MCF 10A (cell line): ENCODE results near the gene SPNS3. TPM values are rescaled to one million over a fixed set of nuclear protein-coding genes. Genes with fewer than 3 reads are reported as not detected.
A peak's percentile ranks its signal among the peaks of the same experiment; 100 is the strongest.

Source experiments
- BruUV-seq: library from RNA; stranded (reverse); fragments of 400-500 nt; replicated peaks from 2 replicates; lab custom pipeline; 2021; lab: Mats Ljungman, UMichigan
- CTCF ChIA-PET: fragments of 300-600 bp; sonication (Branson Sonifier 250); formaldehyde crosslinking; extraction: SDS; loops from one replicate; lab custom pipeline; 2021; ENCODE audit warnings: antibody characterized with exemption, inconsistent platforms; lab: Yijun Ruan, JAX
- POLR2A ChIA-PET: fragments of 300-600, 350-650 bp; sonication (Branson Sonifier 250); formaldehyde crosslinking; extraction: SDS; loops from one replicate; lab custom pipeline; 2020; ENCODE audit warnings: antibody characterized with exemption, inconsistent platforms; lab: Yijun Ruan, JAX
- DNase-seq: peaks from one replicate; pipeline ENCODE4 v3.0.0-alpha.2; 2018; ENCODE audit not compliant: unreplicated experiment
- H3K27ac Mint-ChIP-seq: one replicate; pipeline ENCODE4 v1.8.0; 2022; ENCODE audit warnings: mild to moderate bottlenecking, low read depth, mixed read lengths; ENCODE audit not compliant: unreplicated experiment
- H3K27me3 Mint-ChIP-seq: one replicate; pipeline ENCODE4 v1.8.0; 2022; ENCODE audit warnings: mixed read lengths; ENCODE audit not compliant: insufficient read depth, unreplicated experiment
- H3K36me3 Mint-ChIP-seq: one replicate; pipeline ENCODE4 v1.8.0; 2022; ENCODE audit warnings: mild to moderate bottlenecking, moderate library complexity, mixed read lengths; ENCODE audit not compliant: insufficient read depth, unreplicated experiment
- H3K4me1 Mint-ChIP-seq: one replicate; pipeline ENCODE4 v1.8.0; 2022; ENCODE audit warnings: mixed read lengths; ENCODE audit not compliant: insufficient read depth, unreplicated experiment
- H3K4me3 Mint-ChIP-seq: one replicate; pipeline ENCODE4 v1.8.0; 2022; ENCODE audit warnings: mild to moderate bottlenecking, moderate library complexity, mixed read lengths; ENCODE audit not compliant: unreplicated experiment
- H3K9me3 Mint-ChIP-seq: one replicate; pipeline ENCODE4 v1.8.0; 2022; ENCODE audit warnings: mixed read lengths; ENCODE audit not compliant: unreplicated experiment
- CTCF ChIP-seq: fragments of 200-600 bp; IDR thresholded peaks from one replicate; pipeline ENCODE4 v1.8.0; 2022; ENCODE audit warnings: antibody characterized with exemption, mild to moderate bottlenecking; ENCODE audit not compliant: unreplicated experiment
- intact Hi-C: fragments of 100-400 bp; cut with micrococcal nuclease; formaldehyde crosslinking; loops from 2 replicates; pipeline ENCODE4 v1.14.1; 2022
- total RNA-seq: library from RNA; stranded (reverse); gene quantifications from 2 replicates; pipeline ENCODE4 v1.2.3, GENCODE V29; 2022

Gene SPNS3
- total RNA-seq, 1 experiment from 2014 or later = not detected

DNA sequence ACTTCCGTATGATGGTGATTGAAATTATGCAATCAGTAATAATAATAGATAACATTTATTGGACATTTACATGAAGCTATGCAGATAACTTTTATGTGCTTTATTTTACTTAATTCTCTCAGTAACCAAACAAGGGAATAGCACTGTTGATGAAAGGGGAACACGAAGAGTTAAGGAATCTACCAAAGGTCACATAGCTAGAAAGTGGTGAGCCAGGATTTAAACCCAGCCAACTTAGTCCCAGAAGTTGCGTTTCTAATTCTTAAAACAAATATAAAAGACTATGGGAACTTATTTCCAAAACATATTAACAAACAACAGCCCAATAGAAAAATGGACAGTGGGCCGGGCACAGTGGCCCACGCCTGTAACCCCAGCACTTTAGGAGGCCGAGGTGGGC, 9.7 kb downstream of the SPNS3 start:
- Mint-ChIP-seq H3K27me3 (peaks cover 15% of the 10 kb centered on the region), H3K4me3 (no peak overlapping the region), H3K36me3 (no peaks in the 10 kb centered on the region), H3K4me1 (peaks cover 5% of the 10 kb centered on the region), H3K27ac (no peak overlapping the region), H3K9me3 (no peaks in the 10 kb centered on the region)
- no peak for TF ChIP-seq CTCF
- BruUV-seq = no TSS peak
- POLR2A ChIA-PET = no interaction called here
- CTCF ChIA-PET = interaction anchor here (0.6 to 1.6 kb wide), 3 partner anchors 23 to 181 kb away, joined by 3 to 4 read pairs (median 4); partner anchors contain the start of gene UBE2G1
- intact Hi-C loops = no loop called here
- no peak for DNase-seq

DNA sequence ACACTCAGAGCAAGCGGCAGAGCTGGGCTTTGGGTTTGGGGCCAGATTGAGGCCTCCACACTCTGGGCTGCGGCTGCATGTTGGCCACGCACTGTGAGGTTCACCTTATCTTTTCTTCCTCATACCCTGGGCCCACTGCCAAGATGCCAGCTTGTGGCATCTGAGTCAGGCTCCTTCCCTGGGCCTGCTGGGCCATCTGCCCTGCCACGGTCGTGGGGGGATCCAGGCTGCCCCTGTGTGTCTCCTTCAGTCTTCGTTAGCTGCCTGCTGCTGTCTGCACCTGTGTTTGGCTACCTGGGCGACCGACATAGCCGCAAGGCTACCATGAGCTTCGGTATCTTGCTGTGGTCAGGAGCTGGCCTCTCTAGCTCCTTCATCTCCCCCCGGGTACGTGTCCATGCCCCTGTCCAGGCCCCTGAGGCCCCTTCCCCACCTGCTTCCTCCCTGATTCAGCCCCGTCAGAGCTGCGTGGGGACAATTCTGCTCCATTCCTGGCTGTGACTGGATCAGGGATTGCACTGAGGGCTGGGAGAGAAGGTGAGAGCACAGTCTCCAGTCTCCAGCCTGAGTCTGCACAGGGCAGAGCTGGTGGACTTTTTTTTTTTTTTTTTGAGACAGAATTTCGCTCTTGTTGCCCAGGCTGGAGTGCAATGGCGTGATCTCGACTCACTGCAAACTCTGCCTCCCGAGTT, 11.2 kb downstream of the SPNS3 start:
- peaks cover 15% of the 10 kb centered on the region for H3K27me3 Mint-ChIP-seq
- no TSS peak for BruUV-seq
- H3K36me3 Mint-ChIP-seq = no peaks in the 10 kb centered on the region
- TF ChIP-seq CTCF = no peak
- no peak overlapping the region for H3K27ac Mint-ChIP-seq
- peaks cover 8% of the 10 kb centered on the region for H3K4me1 Mint-ChIP-seq
- no peak overlapping the region for H3K4me3 Mint-ChIP-seq
- POLR2A ChIA-PET = no interaction called here
- CTCF ChIA-PET = interaction anchor here (0.7 to 1.6 kb wide), 2 partner anchors 180 to 197 kb away, joined by 3 to 4 read pairs; no protein-coding TSS in a partner anchor
- intact Hi-C loops = no loop called here
- DNase-seq = peak; percentile 51
- no peaks in the 10 kb centered on the region for H3K9me3 Mint-ChIP-seq

DNA sequence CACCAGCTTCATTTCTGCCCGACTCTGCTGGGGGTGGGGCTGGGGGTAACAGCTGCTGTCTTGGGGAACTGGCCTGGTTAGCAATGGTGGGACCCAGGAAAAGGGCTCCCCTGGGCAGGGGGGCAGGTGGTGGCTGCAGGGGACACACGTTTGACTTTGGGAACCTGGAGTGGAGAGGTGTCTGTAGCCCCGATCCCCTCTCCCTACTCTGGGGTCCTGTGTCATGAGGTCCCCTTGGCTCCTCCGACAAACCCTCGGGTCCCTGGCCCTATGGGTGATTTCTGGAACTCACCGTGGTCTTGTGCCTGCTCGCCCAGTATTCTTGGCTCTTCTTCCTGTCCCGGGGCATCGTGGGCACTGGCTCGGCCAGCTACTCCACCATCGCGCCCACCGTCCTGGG, 12.0 kb downstream of the SPNS3 start:
- BruUV-seq = no TSS peak
- Mint-ChIP-seq H3K27me3 (peaks cover 9% of the 10 kb centered on the region), H3K4me3 (no peak overlapping the region), H3K4me1 (peaks cover 12% of the 10 kb centered on the region), H3K9me3 (no peaks in the 10 kb centered on the region), H3K27ac (no peak overlapping the region), H3K36me3 (no peaks in the 10 kb centered on the region)
- CTCF ChIA-PET = interaction anchor here (0.7 kb wide), 1 partner anchor 198 kb away, joined by 3 read pairs; no protein-coding TSS in a partner anchor
- no peak for DNase-seq
- POLR2A ChIA-PET = no interaction called here
- no peak for TF ChIP-seq CTCF
- intact Hi-C loops = no loop called here

GRCh38 chr17:4446326-4447071, 12.8 kb downstream of the SPNS3 start:
- CTCF ChIA-PET = interaction anchor here (1.3 kb wide), 1 partner anchor 26 kb away, joined by 4 read pairs; no protein-coding TSS in a partner anchor
- TF ChIP-seq CTCF = no peak
- no peak overlapping the region for H3K27ac Mint-ChIP-seq
- peaks cover 1% of the 10 kb centered on the region for H3K27me3 Mint-ChIP-seq
- H3K4me3 Mint-ChIP-seq = no peak overlapping the region
- H3K4me1 Mint-ChIP-seq = peaks cover 12% of the 10 kb centered on the region
- no TSS peak for BruUV-seq
- no peak for DNase-seq
- POLR2A ChIA-PET = interaction anchor here (1.2 kb wide), 1 partner anchor 10 kb away, joined by 3 read pairs; no protein-coding TSS in a partner anchor
- no peaks in the 10 kb centered on the region for H3K9me3 Mint-ChIP-seq
- intact Hi-C loops = no loop called here
- no peaks in the 10 kb centered on the region for H3K36me3 Mint-ChIP-seq
